H1 (cell line): ENCODE measurements around the gene MACROD1. TPM values are rescaled to one million over a fixed set of nuclear protein-coding genes. Genes with fewer than 3 reads are reported as not detected.
A peak's percentile ranks its signal among the peaks of the same experiment; 100 is the strongest.

Experiments
- CTCF ChIA-PET: fragments of 300-600 bp; sonication (Branson Sonifier 250); formaldehyde crosslinking; loops from one replicate; lab custom pipeline; 2021; ENCODE audit not compliant: partially characterized antibody; lab: Charles Lee
- POLR2A ChIA-PET: fragments of 300-600 bp; sonication (Branson Sonifier 250); formaldehyde crosslinking; loops from one replicate; lab custom pipeline; 2021; ENCODE audit warnings: inconsistent platforms; ENCODE audit not compliant: partially characterized antibody; lab: Charles Lee
- DNase-seq, 2 experiments: peaks; one replicate each; pipeline versions ENCODE4 v3.0.0 to v3.0.0-alpha.2; 2010 to 2022; ENCODE audit warnings: low spot score in 2 of 2, low read depth in 1 of 2, mixed read lengths in 1 of 2
- FAIRE-seq: peaks from 2 replicates; lab custom pipeline; 2011; peaks lifted over from hg19 to GRCh38; lab: Jason Lieb, UNC
- H2AFZ ChIP-seq: 2 replicates; pipeline ENCODE4 v1.8.1; 2012; ENCODE audit warnings: low read length, inconsistent platforms
- H2AK5ac ChIP-seq: 2 replicates; pipeline ENCODE4 v1.6.1; 2013; ENCODE audit warnings: low read depth, low read length
- H2BK120ac ChIP-seq: replicated peaks from 2 replicates; pipeline ENCODE3; 2013; ENCODE audit warnings: low read depth, low read length, inconsistent platforms
- H2BK12ac ChIP-seq: 2 replicates; pipeline ENCODE4 v1.6.1; 2013; ENCODE audit warnings: low read depth, low read length
- H2BK15ac ChIP-seq: 2 replicates; pipeline ENCODE4 v1.6.1; 2013; ENCODE audit warnings: low read length
- H2BK20ac ChIP-seq: 2 replicates; pipeline ENCODE4 v1.6.1; 2013; ENCODE audit warnings: low read length
- H2BK5ac ChIP-seq: 2 replicates; pipeline ENCODE4 v1.6.1; 2013; ENCODE audit warnings: low read depth, low read length
- H3K14ac ChIP-seq: 2 replicates; pipeline ENCODE4 v1.6.1; 2013; ENCODE audit warnings: inconsistent platforms; ENCODE audit not compliant: insufficient read length
- H3K18ac ChIP-seq: 2 replicates; pipeline ENCODE4 v1.6.1; 2013; ENCODE audit warnings: low read length; ENCODE audit errors: extremely low read depth
- H3K23ac ChIP-seq: 2 replicates; pipeline ENCODE4 v1.6.1; 2013; ENCODE audit warnings: inconsistent platforms; ENCODE audit not compliant: insufficient read length
- H3K23me2 ChIP-seq: 2 replicates; pipeline ENCODE4 v1.6.1; 2013; ENCODE audit warnings: low read depth, low read length
- H3K27ac ChIP-seq: 2 replicates; pipeline ENCODE4 v1.6.1; 2011; ENCODE audit warnings: low read depth, low read length, inconsistent platforms
- H3K27me3 ChIP-seq, 4 experiments: replicated peaks in 1 of 4; 1 replicate in 1 of 4; 2 replicates in 3 of 4; pipeline versions ENCODE4 v1.6.1 to v1.8.1; 2011 to 2013; ENCODE audit warnings: low read length in 3 of 4, mild to moderate bottlenecking in 3 of 4, inconsistent platforms in 2 of 4, mixed read lengths in 2 of 4, moderate library complexity in 1 of 4; ENCODE audit not compliant: control insufficient read depth in 3 of 4, insufficient read depth in 3 of 4; ENCODE audit errors: extremely low read depth in 1 of 4
- H3K36me3 ChIP-seq, 4 experiments: 2 replicates each; pipeline versions ENCODE4 v1.6.1 to v1.8.1; 2011 to 2013; ENCODE audit warnings: mild to moderate bottlenecking in 4 of 4, low read length in 3 of 4, moderate library complexity in 2 of 4, control low read depth in 1 of 4, inconsistent platforms in 1 of 4; ENCODE audit not compliant: insufficient read depth in 4 of 4, control insufficient read depth in 2 of 4
- H3K4ac ChIP-seq: replicated peaks from 2 replicates; pipeline ENCODE3; 2013; ENCODE audit warnings: low read length, low read depth, mixed read lengths, inconsistent platforms; ENCODE audit not compliant: insufficient read length
- H3K4me1 ChIP-seq, 4 experiments: replicated peaks in 1 of 4; 1 replicate in 1 of 4; 2 replicates in 3 of 4; pipeline versions ENCODE4 v1.6.1 to v1.8.1; 2011 to 2013; ENCODE audit warnings: low read length in 3 of 4, inconsistent platforms in 2 of 4, mixed read lengths in 1 of 4; ENCODE audit not compliant: insufficient read depth in 4 of 4, control insufficient read depth in 3 of 4
- H3K4me2 ChIP-seq, 2 experiments: 2 replicates each; pipeline versions ENCODE4 v1.6.1 to v1.8.1; 2011 to 2013; ENCODE audit warnings: low read depth in 2 of 2, low read length in 2 of 2, control low read depth in 1 of 2, inconsistent platforms in 1 of 2, mild to moderate bottlenecking in 1 of 2; ENCODE audit not compliant: insufficient read depth in 1 of 2
- H3K4me3 ChIP-seq, 4 experiments: fragments of 200-600, 300-600 bp in 1 of 4; sonication (generic), shearing (Covaris generic), sonication (Bioruptor Twin) in 1 of 4; 2 replicates each; pipeline versions ENCODE4 v1.5.1 to v1.8.1; 2011 to 2016; ENCODE audit warnings: low read length in 4 of 4, low read depth in 3 of 4, control low read depth in 2 of 4, inconsistent platforms in 2 of 4, mild to moderate bottlenecking in 2 of 4, mixed read lengths in 1 of 4, moderate library complexity in 1 of 4; ENCODE audit not compliant: insufficient read depth in 2 of 4; ENCODE audit errors: extremely low read depth in 1 of 4
- H3K56ac ChIP-seq: replicated peaks from 2 replicates; pipeline ENCODE3; 2013; ENCODE audit warnings: low read depth, mild to moderate bottlenecking, mixed read lengths, low read length, inconsistent platforms; ENCODE audit not compliant: insufficient read length
- H3K79me1 ChIP-seq: 2 replicates; pipeline ENCODE4 v1.6.1; 2013; ENCODE audit warnings: low read depth, low read length, control low read depth
- H3K79me2 ChIP-seq, 2 experiments: 2 replicates each; pipeline versions ENCODE4 v1.6.1 to v1.8.1; 2012 to 2013; ENCODE audit warnings: low read length in 2 of 2, mild to moderate bottlenecking in 2 of 2, inconsistent platforms in 1 of 2; ENCODE audit not compliant: insufficient read depth in 2 of 2, control insufficient read depth in 1 of 2
- H3K9ac ChIP-seq, 4 experiments: replicated peaks in 1 of 4; 1 replicate in 1 of 4; 2 replicates in 3 of 4; pipeline versions ENCODE4 v1.6.1 to v1.8.1; 2011 to 2013; ENCODE audit warnings: low read depth in 3 of 4, low read length in 3 of 4, control low read depth in 2 of 4, mild to moderate bottlenecking in 2 of 4, moderate library complexity in 2 of 4, inconsistent platforms in 1 of 4; ENCODE audit errors: extremely low read depth in 1 of 4
- H3K9me3 ChIP-seq, 2 experiments: 2 replicates each; pipeline versions ENCODE4 v1.6.1 to v1.8.1; 2012 to 2013; ENCODE audit warnings: mild to moderate bottlenecking in 2 of 2, moderate library complexity in 2 of 2, control low read depth in 1 of 2, inconsistent platforms in 1 of 2, low read depth in 1 of 2, low read length in 1 of 2, mixed read lengths in 1 of 2; ENCODE audit not compliant: insufficient read depth in 2 of 2
- H4K20me1 ChIP-seq, 2 experiments: replicated peaks in 1 of 2; 2 replicates each; pipeline versions ENCODE3 to v1.8.1; 2011 to 2013; ENCODE audit warnings: inconsistent platforms in 2 of 2, low read length in 2 of 2, mild to moderate bottlenecking in 1 of 2; ENCODE audit not compliant: insufficient read depth in 2 of 2, control insufficient read depth in 1 of 2
- H4K5ac ChIP-seq: 2 replicates; pipeline ENCODE4 v1.6.1; 2013; ENCODE audit warnings: low read length, low read depth, mixed read lengths, inconsistent platforms; ENCODE audit not compliant: insufficient read length
- H4K8ac ChIP-seq: 2 replicates; pipeline ENCODE4 v1.8.0; 2013; ENCODE audit warnings: mild to moderate bottlenecking, moderate library complexity, low read length, inconsistent platforms; ENCODE audit not compliant: insufficient read depth; ENCODE audit errors: extremely low read depth
- H4K91ac ChIP-seq: replicated peaks from 2 replicates; pipeline ENCODE3; 2013; ENCODE audit warnings: low read length, mixed read lengths, inconsistent platforms; ENCODE audit not compliant: insufficient read length
- BACH1 ChIP-seq: IDR thresholded peaks from 2 replicates; pipeline ENCODE4 v1.6.1; 2012; ENCODE audit warnings: low read length, improper control_type of control experiment
- E2F6 ChIP-seq: IDR thresholded peaks from 2 replicates; pipeline ENCODE4 v1.6.1; 2012; ENCODE audit warnings: inconsistent platforms
- EZH2 ChIP-seq: fragments of 200-600 bp; sonication (generic); IDR thresholded peaks from 2 replicates; pipeline ENCODE4 v1.7.1; 2012; ENCODE audit warnings: low read depth, mild to moderate bottlenecking, moderate library complexity, low read length, inconsistent platforms; ENCODE audit not compliant: severe bottlenecking
- KDM4A ChIP-seq: IDR thresholded peaks from one replicate; pipeline ENCODE4 v1.7.1; 2012; ENCODE audit warnings: low read depth, mild to moderate bottlenecking, moderate library complexity, low read length, inconsistent platforms; ENCODE audit not compliant: severe bottlenecking
- MAFK ChIP-seq: IDR thresholded peaks from 2 replicates; pipeline ENCODE4 v1.6.1; 2012; ENCODE audit warnings: low read depth, mild to moderate bottlenecking, improper control_type of control experiment, low read length
- NRF1 ChIP-seq: IDR thresholded peaks from 2 replicates; pipeline ENCODE4 v1.6.1; 2011; ENCODE audit warnings: mild to moderate bottlenecking, low read depth, low read length, improper control_type of control experiment
- WGBS, 2 experiments: shearing (Covaris generic) in 1 of 2; methylation state at CpG; one replicate each; pipeline versions ENCODE4 v1.1.6 to v1.1.7; 2013 to 2015; ENCODE audit warnings: low lambda C conversion rate in 2 of 2, mixed read lengths in 2 of 2, inconsistent platforms in 1 of 2, low coverage in 1 of 2, missing lambda C conversion rate in 1 of 2; ENCODE audit not compliant: insufficient replicate concordance in 2 of 2, insufficient coverage in 1 of 2, insufficient read length in 1 of 2; ENCODE audit errors: extremely low coverage in 1 of 2, missing lambda C conversion rate in 1 of 2; 5-methylcytosine and 5-hydroxymethylcytosine counted together
- polyA plus RNA-seq, 7 experiments: library from polyadenylated mRNA; depleted of rRNA in 3 of 7; stranded (reverse) in 5 of 7; unstranded in 2 of 7; fragments of >200 nt in 5 of 7; fragments of 200-250 nt in 2 of 7; gene quantifications; 1 replicate in 5 of 7; 2 replicates in 1 of 7; 4 replicates in 1 of 7; pipeline versions ENCODE4 v1.2.1 to v1.2.3, GENCODE V29; 2011 to 2013; ENCODE audit warnings: missing spikeins in 2 of 7, mixed read lengths in 2 of 7
- total RNA-seq: library from RNA; stranded (reverse); fragmentation: NEBNext Ultra II Directional; extraction: Animal tissue kit (Norgen Biotek cat#: 25700); gene quantifications from 2 replicates; pipeline ENCODE4 v1.2.1, GENCODE V29; 2021

Gene MACROD1
- total and polyA plus RNA-seq, 2 of the 8 experiments (the other 6 are each of a cell fraction or from before 2014, with no cell fraction given): 19.5 to 34.1 TPM

GRCh38 chr11:64036087-64037026, 129.6 kb downstream of the MACROD1 start:
- H3K4me2 ChIP-seq: peak overlapping the region; percentile 67 to 72
- CTCF ChIA-PET: interaction anchor here (1.0 to 21.2 kb wide), 17 partner anchors 10 to 111 kb away, joined by 3 to 291 read pairs (median 4); no protein-coding TSS in a partner anchor
- POLR2A ChIA-PET: interaction anchor here (0.8 to 1.9 kb wide), 8 partner anchors 10 to 195 kb away, joined by 3 to 8 read pairs (median 4); partner anchors contain the start of genes MACROD1 and RCOR2

More at GRCh38 chr11:64036087-64037026, 129.6 kb downstream of the MACROD1 start:
- no peak for FAIRE-seq
- Histone ChIP-seq H4K20me1 (peaks cover 8 to 24% of the 10 kb centered on the region in 2 experiments), H2AFZ (no peak overlapping the region), H2BK5ac (no peak overlapping the region), H4K91ac (no peak overlapping the region)
- TF ChIP-seq BACH1 (no peak), NRF1 (no peak), E2F6 (no peak), KDM4A (peak; percentile 18), MAFK (no peak), EZH2 (peak; percentile 84)
- TF ChIP-seq, all 59 proteins: peak for 2
- H3K23ac ChIP-seq: no peak overlapping the region
- no peak overlapping the region for H2AK5ac ChIP-seq
- peak overlapping the region; percentile 27 to 67 (median 42) for H3K4me3 ChIP-seq
- no peak overlapping the region for H4K8ac ChIP-seq
- no peaks in the 10 kb centered on the region for H3K79me2 ChIP-seq
- H2BK15ac ChIP-seq: no peak overlapping the region
- H2BK12ac ChIP-seq: no peak overlapping the region
- H2BK20ac ChIP-seq: no peak overlapping the region
- H3K14ac ChIP-seq: no peak overlapping the region
- H3K4me1 ChIP-seq: peaks cover 5 to 16% (median 10%) of the 10 kb centered on the region in 4 experiments; a peak in 6 of 7 replicates
- H3K23me2 ChIP-seq: peaks cover 7% of the 10 kb centered on the region; the same call in 1 of the 2 replicates
- no peak overlapping the region for H4K5ac ChIP-seq
- H3K9ac ChIP-seq: no peak overlapping the region
- peaks cover 59 to 92% (median 83%) of the 10 kb centered on the region in 4 experiments for H3K27me3 ChIP-seq
- no peak overlapping the region for H3K4ac ChIP-seq
- H3K18ac ChIP-seq: peak overlapping the region; percentile 32
- H2BK120ac ChIP-seq: no peak overlapping the region
- H3K56ac ChIP-seq: no peak overlapping the region
- H3K27ac ChIP-seq: no peak overlapping the region
- no peaks in the 10 kb centered on the region for H3K9me3 ChIP-seq
- WGBS, 2 experiments: 4% methylated on average over 28 of the region's 85 CpGs; no CpG with 5 or more reads in 1 of the 2 experiments
- H3K36me3 ChIP-seq: no peaks in the 10 kb centered on the region
- no peaks in the 10 kb centered on the region for H3K79me1 ChIP-seq
- no peak for DNase-seq
